GM23338 (cell line): ENCODE measurements around the gene ADCY6. TPM values are rescaled to one million over a fixed set of nuclear protein-coding genes. Genes with fewer than 3 reads are reported as not detected.

Experiments used
- ATAC-seq: fragments of 200-7000 bp; cut with Tn5 transposase; 3 replicates; pipeline ENCODE4 v1.9.1; 2020
- DNase-seq: peaks from one replicate; pipeline ENCODE4 v3.0.0-alpha.2; 2015; ENCODE audit warnings: low spot score
- H2AFZ ChIP-seq: fragments of 200-600 bp; sonication (generic); 2 replicates; pipeline ENCODE4 v1.8.0; 2016; ENCODE audit warnings: antibody characterized with exemption, mild to moderate bottlenecking, moderate library complexity
- H3F3A ChIP-seq: fragments of 200-600 bp; sonication (generic); replicated peaks from 2 replicates; pipeline ENCODE4 v1.8.0; 2017; ENCODE audit warnings: antibody characterized with exemption, mixed run types, low read depth
- H3K27ac ChIP-seq: fragments of 200-600 bp; sonication (generic); 2 replicates; pipeline ENCODE4 v1.6.1; 2016; ENCODE audit warnings: low read depth
- H3K27me3 ChIP-seq: fragments of 200-600 bp; sonication (generic); 2 replicates; pipeline ENCODE4 v1.8.0; 2016; ENCODE audit warnings: mild to moderate bottlenecking, mixed run types, moderate library complexity; ENCODE audit not compliant: insufficient read depth
- H3K36me3 ChIP-seq: fragments of 200-600 bp; sonication (generic); 2 replicates; pipeline ENCODE4 v1.8.0; 2016; ENCODE audit warnings: mild to moderate bottlenecking; ENCODE audit not compliant: insufficient read depth
- H3K4me1 ChIP-seq: fragments of 200-600 bp; sonication (generic); 2 replicates; pipeline ENCODE4 v1.8.0; 2016; ENCODE audit warnings: mild to moderate bottlenecking, moderate library complexity; ENCODE audit not compliant: insufficient read depth
- H3K4me2 ChIP-seq: fragments of 200-600 bp; sonication (generic); 2 replicates; pipeline ENCODE4 v1.7.1; 2017; ENCODE audit warnings: mixed run types
- H3K4me3 ChIP-seq: fragments of 200-600 bp; sonication (generic); 2 replicates; pipeline ENCODE4 v1.6.1; 2016; ENCODE audit warnings: mixed run types
- H3K79me2 ChIP-seq: fragments of 200-600 bp; sonication (generic); replicated peaks from 2 replicates; pipeline ENCODE4 v1.8.0; 2017; ENCODE audit warnings: mild to moderate bottlenecking; ENCODE audit not compliant: insufficient read depth
- H3K9me2 ChIP-seq: fragments of 200-600 bp; sonication (generic); 2 replicates; pipeline ENCODE4 v1.8.0; 2017; ENCODE audit not compliant: insufficient read depth
- H4K20me1 ChIP-seq: fragments of 200-600 bp; sonication (generic); replicated peaks from 2 replicates; pipeline ENCODE4 v1.8.0; 2017; ENCODE audit warnings: mild to moderate bottlenecking; ENCODE audit not compliant: insufficient read depth
- H3K27ac Mint-ChIP-seq: 2 replicates; pipeline ENCODE4 v1.8.0; 2020; ENCODE audit warnings: inconsistent platforms, mild to moderate bottlenecking, moderate library complexity, mixed read lengths
- H3K27me3 Mint-ChIP-seq: 3 replicates; pipeline ENCODE4 v1.8.0; 2022; ENCODE audit warnings: low read depth, mild to moderate bottlenecking, moderate library complexity, mixed read lengths, inconsistent platforms; ENCODE audit not compliant: insufficient read depth, poor library complexity
- H3K36me3 Mint-ChIP-seq: 3 replicates; pipeline ENCODE4 v1.8.0; 2021; ENCODE audit warnings: low read depth, mild to moderate bottlenecking, inconsistent platforms, moderate library complexity, mixed read lengths
- H3K4me1 Mint-ChIP-seq: 3 replicates; pipeline ENCODE4 v1.8.0; 2020; ENCODE audit warnings: mild to moderate bottlenecking, inconsistent platforms, mixed read lengths
- H3K4me3 Mint-ChIP-seq: 3 replicates; pipeline ENCODE4 v1.8.0; 2021; ENCODE audit warnings: moderate library complexity, mild to moderate bottlenecking, inconsistent platforms, mixed read lengths
- H3K9me3 Mint-ChIP-seq: 3 replicates; pipeline ENCODE4 v1.8.0; 2020; ENCODE audit warnings: moderate library complexity, mild to moderate bottlenecking, inconsistent platforms, mixed read lengths
- CTCF ChIP-seq, 2 experiments: fragments of 200-600 bp in 1 of 2; sonication (generic) in 1 of 2; conservative IDR thresholded peaks; 2 replicates each; pipeline versions ENCODE4 v1.5.1 to v1.6.1; 2016 to 2017; ENCODE audit warnings: antibody characterized with exemption in 2 of 2, low read depth in 2 of 2, mild to moderate bottlenecking in 2 of 2, moderate library complexity in 1 of 2
- ETS1 ChIP-seq: IDR thresholded peaks from 2 replicates; pipeline ENCODE4 v1.6.1; 2016; ENCODE audit warnings: antibody characterized with exemption
- EZH2 ChIP-seq: fragments of 200-600 bp; sonication (generic); IDR thresholded peaks from one replicate; pipeline ENCODE4 v1.8.0; 2017; ENCODE audit warnings: antibody characterized with exemption, mild to moderate bottlenecking, low read depth; ENCODE audit not compliant: unreplicated experiment
- EZH2phosphoT487 ChIP-seq: fragments of 200-600 bp; sonication (generic); IDR thresholded peaks from one replicate; pipeline ENCODE4 v1.8.1; 2018; ENCODE audit warnings: antibody characterized with exemption; ENCODE audit not compliant: unreplicated experiment
- JUNB ChIP-seq: IDR thresholded peaks from one replicate; pipeline ENCODE4 v1.6.1; 2016; ENCODE audit warnings: antibody characterized with exemption; ENCODE audit not compliant: unreplicated experiment
- REST ChIP-seq: IDR thresholded peaks from one replicate; pipeline ENCODE4 v1.6.1; 2018; ENCODE audit warnings: antibody characterized with exemption; ENCODE audit not compliant: unreplicated experiment
- STAT1 ChIP-seq: IDR thresholded peaks from one replicate; pipeline ENCODE4 v1.6.1; 2016; ENCODE audit warnings: antibody characterized with exemption; ENCODE audit not compliant: unreplicated experiment
- polyA plus RNA-seq: library from polyadenylated mRNA; unstranded; fragments of >200 nt; fragmentation: Nextera tagmentation; extraction: Ambion mirVana; gene quantifications from 2 replicates; pipeline ENCODE4 v1.2.1, GENCODE V29; 2016
- total RNA-seq: library from RNA; depleted of rRNA; stranded (reverse); fragments of >200 nt; shearing (Covaris generic); gene quantifications from 2 replicates; pipeline ENCODE4 v1.2.3, GENCODE V29; 2014

ADCY6 gene
- total and polyA plus RNA-seq, 2 experiments from 2014 or later, result 1.0 to 16.5 TPM

- peak overlapping the region; percentile 88 for H3K4me3 ChIP-seq
- H3F3A ChIP-seq, result peaks cover 7% of the 10 kb centered on the region
- peak overlapping the region; percentile 80 for H3K4me2 ChIP-seq
- H2AFZ ChIP-seq, result peak overlapping the region; percentile 67
- H3K79me2 ChIP-seq, result no peaks in the 10 kb centered on the region
- H3K4me1 ChIP-seq, result peaks cover 13% of the 10 kb centered on the region
- Mint-ChIP-seq H3K4me1 (peaks cover 29% of the 10 kb centered on the region), H3K4me3 (peak overlapping the region; percentile 95), H3K36me3 (no peaks in the 10 kb centered on the region), H3K27ac (no peak overlapping the region), H3K9me3 (no peaks in the 10 kb centered on the region), H3K27me3 (peaks cover 4% of the 10 kb centered on the region)
- H3K9me2 ChIP-seq, result no peaks in the 10 kb centered on the region
- TF ChIP-seq EZH2phosphoT487 (no peak), STAT1 (no peak), REST (no peak), JUNB (no peak)
- no peak overlapping the region for H3K27ac ChIP-seq
- no peak for DNase-seq
- H4K20me1 ChIP-seq, result no peaks in the 10 kb centered on the region
- no peak; the same call in 1 of the 3 replicates for ATAC-seq
- H3K27me3 ChIP-seq, result peaks cover 23% of the 10 kb centered on the region
- no peaks in the 10 kb centered on the region for H3K36me3 ChIP-seq
Observed at GRCh38 chr12:48789858-48790326, 1.0 kb upstream of the ADCY6 start.

- Histone ChIP-seq H3K36me3 (no peaks in the 10 kb centered on the region), H3K79me2 (no peaks in the 10 kb centered on the region), H3K27me3 (peaks cover 23% of the 10 kb centered on the region), H3K4me2 (peak overlapping the region; percentile 93), H3K4me3 (peak overlapping the region; percentile 88), H3K9me2 (no peaks in the 10 kb centered on the region), H3K27ac (no peak overlapping the region), H4K20me1 (no peaks in the 10 kb centered on the region), H2AFZ (peak overlapping the region; percentile 76), H3F3A (peaks cover 7% of the 10 kb centered on the region), H3K4me1 (peaks cover 12% of the 10 kb centered on the region)
- Mint-ChIP-seq H3K9me3 (no peaks in the 10 kb centered on the region), H3K4me3 (peak overlapping the region; percentile 95), H3K36me3 (no peaks in the 10 kb centered on the region), H3K27ac (peak overlapping the region; percentile 65; the same call in 1 of the 2 replicates), H3K4me1 (peaks cover 28% of the 10 kb centered on the region), H3K27me3 (peaks cover 4% of the 10 kb centered on the region)
- no peak for TF ChIP-seq ETS1
- TF ChIP-seq CTCF (conservative IDR thresholded peaks at IDR 0.05; ENCODE audit: low read depth in 2 of 2), result no peak
- TF ChIP-seq EZH2, result no peak
- TF ChIP-seq REST, result no peak
- no peak; the same call in 2 of the 3 replicates for ATAC-seq
- DNase-seq, result no peak
Observed at GRCh38 chr12:48788524-48788853, 400 bp downstream of the ADCY6 start.
